ENCODE measurements around the gene COLEC12.

COLEC12 gene

DNA sequence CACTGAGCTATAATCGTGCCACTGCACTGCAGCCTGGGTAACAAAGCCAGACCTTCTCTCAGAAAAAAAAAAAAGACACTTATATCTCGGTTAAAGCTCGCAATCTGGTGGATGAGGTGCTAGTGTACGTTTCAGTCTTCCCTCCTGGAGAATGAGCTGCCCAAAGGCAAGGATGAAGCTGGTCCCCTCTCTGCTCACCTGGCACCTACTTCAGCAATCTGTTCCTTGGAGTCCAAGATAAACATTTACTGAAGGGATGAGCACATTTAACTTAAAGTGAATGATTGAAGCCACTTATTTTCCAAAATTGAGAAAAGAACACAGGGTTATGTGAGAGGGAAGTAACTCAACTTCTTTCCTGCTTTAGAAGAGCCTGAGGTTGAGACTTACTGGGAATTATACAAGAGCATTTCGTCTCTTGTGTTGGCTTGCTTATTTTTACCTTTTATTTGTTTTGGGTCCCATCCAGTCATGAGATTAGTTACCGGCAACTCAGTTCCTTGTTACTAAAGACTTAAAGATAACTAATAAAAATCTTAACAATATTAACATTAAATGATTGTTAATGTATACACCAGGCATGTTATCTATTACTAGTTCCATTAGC is 33.6 kb upstream of the COLEC12 start:
- no peak for TF ChIP-seq TOX (CRISPR knock-in tag; IDR thresholded peaks at IDR 0.05; ENCODE audit: borderline replicate concordance)
- no peak for TF ChIP-seq ZNF565 (CRISPR knock-in tag; conservative IDR thresholded peaks at IDR 0.05; ENCODE audit: low read depth)
- TF ChIP-seq, protein P1, sequence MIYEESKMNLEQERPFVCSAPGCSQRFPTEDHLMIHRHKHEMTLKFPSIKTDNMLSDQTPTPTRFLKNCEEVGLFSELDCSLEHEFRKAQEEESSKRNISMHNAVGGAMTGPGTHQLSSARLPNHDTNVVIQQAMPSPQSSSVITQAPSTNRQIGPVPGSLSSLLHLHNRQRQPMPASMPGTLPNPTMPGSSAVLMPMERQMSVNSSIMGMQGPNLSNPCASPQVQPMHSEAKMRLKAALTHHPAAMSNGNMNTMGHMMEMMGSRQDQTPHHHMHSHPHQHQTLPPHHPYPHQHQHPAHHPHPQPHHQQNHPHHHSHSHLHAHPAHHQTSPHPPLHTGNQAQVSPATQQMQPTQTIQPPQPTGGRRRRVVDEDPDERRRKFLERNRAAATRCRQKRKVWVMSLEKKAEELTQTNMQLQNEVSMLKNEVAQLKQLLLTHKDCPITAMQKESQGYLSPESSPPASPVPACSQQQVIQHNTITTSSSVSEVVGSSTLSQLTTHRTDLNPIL (CRISPR knock-in tag; IDR thresholded peaks at IDR 0.05; ENCODE audit: low read depth): no peak
- no peak for ATAC-seq

DNA sequence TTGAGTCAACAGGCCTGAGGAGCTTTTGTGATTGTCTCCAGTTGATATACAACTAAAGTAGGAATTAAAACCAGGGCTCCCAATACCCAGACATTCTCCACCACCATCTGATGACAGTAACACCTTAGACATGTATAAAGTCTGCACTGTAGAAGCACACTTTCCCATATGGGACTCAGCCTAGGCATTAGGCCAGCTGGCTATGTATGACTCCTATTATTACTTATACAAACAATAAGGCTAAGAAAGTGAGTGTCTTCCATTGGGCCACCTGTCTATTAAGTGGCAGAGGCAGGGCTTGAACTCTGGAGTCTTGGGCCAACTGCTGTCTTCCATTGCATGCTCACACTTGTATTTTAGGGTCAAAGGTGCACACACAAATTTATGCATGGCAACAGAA is 32.1 kb upstream of the COLEC12 start:
- TF ChIP-seq ARNTL (CRISPR knock-in tag; IDR thresholded peaks at IDR 0.05; ENCODE audit: borderline replicate concordance, low read depth): no peak
- TF ChIP-seq OSR1 (CRISPR knock-in tag; IDR thresholded peaks at IDR 0.05): no peak
- no peak for TF ChIP-seq ZFP30 (CRISPR knock-in tag; IDR thresholded peaks at IDR 0.05)
- no peak for ATAC-seq

DNA sequence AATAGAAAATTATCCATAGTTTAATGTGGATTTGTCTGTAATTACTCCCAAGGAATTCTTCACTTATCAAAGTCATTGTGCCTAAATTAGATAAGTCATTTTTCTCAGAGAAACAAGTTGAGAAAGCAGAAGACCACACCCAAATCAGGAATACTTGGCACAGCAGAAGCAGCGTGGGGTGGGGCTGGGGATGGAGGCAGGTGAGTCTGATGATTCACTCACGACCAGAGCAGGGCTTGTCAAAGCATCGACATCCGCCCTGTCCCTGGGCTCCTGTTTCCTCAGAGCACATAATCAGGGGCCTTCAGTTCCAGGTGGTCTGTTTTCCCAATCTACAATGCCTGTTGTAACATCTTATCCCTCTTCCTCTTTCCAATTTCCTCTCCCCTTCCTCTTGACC is 31.5 kb upstream of the COLEC12 start:
- no peak for TF ChIP-seq ESRRG (CRISPR knock-in tag; IDR thresholded peaks at IDR 0.05)
- TF ChIP-seq, protein P1 (CRISPR knock-in tag; IDR thresholded peaks at IDR 0.05; ENCODE audit: low read depth): no peak
- no peak for TF ChIP-seq ZC3H10 (CRISPR knock-in tag; IDR thresholded peaks at IDR 0.05)
- TF ChIP-seq GLIS3 (CRISPR knock-in tag; IDR thresholded peaks at IDR 0.05): no peak
- TF ChIP-seq ZNF70 (CRISPR knock-in tag; IDR thresholded peaks at IDR 0.05): no peak
- TF ChIP-seq CSDC2 (CRISPR knock-in tag; IDR thresholded peaks at IDR 0.05): no peak
- TF ChIP-seq RARB (CRISPR knock-in tag; IDR thresholded peaks at IDR 0.05): no peak
- TF ChIP-seq, protein P2, sequence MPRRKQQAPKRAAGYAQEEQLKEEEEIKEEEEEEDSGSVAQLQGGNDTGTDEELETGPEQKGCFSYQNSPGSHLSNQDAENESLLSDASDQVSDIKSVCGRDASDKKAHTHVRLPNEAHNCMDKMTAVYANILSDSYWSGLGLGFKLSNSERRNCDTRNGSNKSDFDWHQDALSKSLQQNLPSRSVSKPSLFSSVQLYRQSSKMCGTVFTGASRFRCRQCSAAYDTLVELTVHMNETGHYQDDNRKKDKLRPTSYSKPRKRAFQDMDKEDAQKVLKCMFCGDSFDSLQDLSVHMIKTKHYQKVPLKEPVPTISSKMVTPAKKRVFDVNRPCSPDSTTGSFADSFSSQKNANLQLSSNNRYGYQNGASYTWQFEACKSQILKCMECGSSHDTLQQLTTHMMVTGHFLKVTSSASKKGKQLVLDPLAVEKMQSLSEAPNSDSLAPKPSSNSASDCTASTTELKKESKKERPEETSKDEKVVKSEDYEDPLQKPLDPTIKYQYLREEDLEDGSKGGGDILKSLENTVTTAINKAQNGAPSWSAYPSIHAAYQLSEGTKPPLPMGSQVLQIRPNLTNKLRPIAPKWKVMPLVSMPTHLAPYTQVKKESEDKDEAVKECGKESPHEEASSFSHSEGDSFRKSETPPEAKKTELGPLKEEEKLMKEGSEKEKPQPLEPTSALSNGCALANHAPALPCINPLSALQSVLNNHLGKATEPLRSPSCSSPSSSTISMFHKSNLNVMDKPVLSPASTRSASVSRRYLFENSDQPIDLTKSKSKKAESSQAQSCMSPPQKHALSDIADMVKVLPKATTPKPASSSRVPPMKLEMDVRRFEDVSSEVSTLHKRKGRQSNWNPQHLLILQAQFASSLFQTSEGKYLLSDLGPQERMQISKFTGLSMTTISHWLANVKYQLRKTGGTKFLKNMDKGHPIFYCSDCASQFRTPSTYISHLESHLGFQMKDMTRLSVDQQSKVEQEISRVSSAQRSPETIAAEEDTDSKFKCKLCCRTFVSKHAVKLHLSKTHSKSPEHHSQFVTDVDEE (CRISPR knock-in tag; IDR thresholded peaks at IDR 0.05): no peak
- no peak for TF ChIP-seq PPARA (CRISPR knock-in tag; IDR thresholded peaks at IDR 0.05; ENCODE audit: borderline replicate concordance)
- TF ChIP-seq, protein P3, sequence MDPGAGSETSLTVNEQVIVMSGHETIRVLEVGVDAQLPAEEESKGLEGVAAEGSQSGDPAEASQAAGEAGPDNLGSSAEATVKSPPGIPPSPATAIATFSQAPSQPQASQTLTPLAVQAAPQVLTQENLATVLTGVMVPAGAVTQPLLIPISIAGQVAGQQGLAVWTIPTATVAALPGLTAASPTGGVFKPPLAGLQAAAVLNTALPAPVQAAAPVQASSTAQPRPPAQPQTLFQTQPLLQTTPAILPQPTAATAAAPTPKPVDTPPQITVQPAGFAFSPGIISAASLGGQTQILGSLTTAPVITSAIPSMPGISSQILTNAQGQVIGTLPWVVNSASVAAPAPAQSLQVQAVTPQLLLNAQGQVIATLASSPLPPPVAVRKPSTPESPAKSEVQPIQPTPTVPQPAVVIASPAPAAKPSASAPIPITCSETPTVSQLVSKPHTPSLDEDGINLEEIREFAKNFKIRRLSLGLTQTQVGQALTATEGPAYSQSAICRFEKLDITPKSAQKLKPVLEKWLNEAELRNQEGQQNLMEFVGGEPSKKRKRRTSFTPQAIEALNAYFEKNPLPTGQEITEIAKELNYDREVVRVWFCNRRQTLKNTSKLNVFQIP (CRISPR knock-in tag; IDR thresholded peaks at IDR 0.05; ENCODE audit: borderline replicate concordance, low read depth): no peak
- TF ChIP-seq ISL1 (CRISPR knock-in tag; IDR thresholded peaks at IDR 0.05): no peak
- no peak for TF ChIP-seq OSR1 (CRISPR knock-in tag; IDR thresholded peaks at IDR 0.05)
- TF ChIP-seq ZFP3 (CRISPR knock-in tag; IDR thresholded peaks at IDR 0.05): no peak
- no peak for TF ChIP-seq ZNF8 (CRISPR knock-in tag; IDR thresholded peaks at IDR 0.05)
- no peak for ATAC-seq

DNA sequence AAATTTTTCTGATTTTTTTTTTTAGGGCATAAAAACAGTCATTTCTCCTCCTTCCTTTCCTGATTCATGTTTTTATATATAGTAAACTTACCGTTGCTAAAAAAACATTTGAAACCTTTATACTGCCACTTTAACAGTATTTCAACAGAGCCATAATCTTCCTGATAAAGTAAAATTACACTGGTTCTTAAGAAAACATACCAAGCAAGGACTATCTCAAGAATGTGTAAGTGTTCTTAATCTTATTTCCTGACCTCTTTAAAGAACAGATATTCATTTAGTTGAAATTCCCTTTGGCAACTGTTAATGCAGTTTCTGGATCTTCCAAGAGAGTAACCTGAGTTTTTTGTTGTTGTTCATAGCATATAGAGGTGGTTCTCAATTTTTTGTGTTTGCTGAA is 26.6 kb upstream of the COLEC12 start:
- ATAC-seq: no peak
- TF ChIP-seq TCF4 (CRISPR knock-in tag; IDR thresholded peaks at IDR 0.05; ENCODE audit: borderline replicate concordance) (no peak), ISL1 (CRISPR knock-in tag; IDR thresholded peaks at IDR 0.05) (no peak), ZC3H10 (CRISPR knock-in tag; IDR thresholded peaks at IDR 0.05) (no peak), RARB (CRISPR knock-in tag; IDR thresholded peaks at IDR 0.05) (no peak), TOX (CRISPR knock-in tag; IDR thresholded peaks at IDR 0.05; ENCODE audit: borderline replicate concordance) (no peak), GLIS3 (CRISPR knock-in tag; IDR thresholded peaks at IDR 0.05) (no peak), ESRRG (CRISPR knock-in tag; IDR thresholded peaks at IDR 0.05) (no peak), CSDC2 (CRISPR knock-in tag; IDR thresholded peaks at IDR 0.05) (no peak), ZFP30 (CRISPR knock-in tag; IDR thresholded peaks at IDR 0.05) (no peak), ZNF565 (CRISPR knock-in tag; conservative IDR thresholded peaks at IDR 0.05; ENCODE audit: low read depth) (no peak)
- TF ChIP-seq, protein P3 (CRISPR knock-in tag; IDR thresholded peaks at IDR 0.05; ENCODE audit: borderline replicate concordance, low read depth): no peak
- TF ChIP-seq, protein P4, sequence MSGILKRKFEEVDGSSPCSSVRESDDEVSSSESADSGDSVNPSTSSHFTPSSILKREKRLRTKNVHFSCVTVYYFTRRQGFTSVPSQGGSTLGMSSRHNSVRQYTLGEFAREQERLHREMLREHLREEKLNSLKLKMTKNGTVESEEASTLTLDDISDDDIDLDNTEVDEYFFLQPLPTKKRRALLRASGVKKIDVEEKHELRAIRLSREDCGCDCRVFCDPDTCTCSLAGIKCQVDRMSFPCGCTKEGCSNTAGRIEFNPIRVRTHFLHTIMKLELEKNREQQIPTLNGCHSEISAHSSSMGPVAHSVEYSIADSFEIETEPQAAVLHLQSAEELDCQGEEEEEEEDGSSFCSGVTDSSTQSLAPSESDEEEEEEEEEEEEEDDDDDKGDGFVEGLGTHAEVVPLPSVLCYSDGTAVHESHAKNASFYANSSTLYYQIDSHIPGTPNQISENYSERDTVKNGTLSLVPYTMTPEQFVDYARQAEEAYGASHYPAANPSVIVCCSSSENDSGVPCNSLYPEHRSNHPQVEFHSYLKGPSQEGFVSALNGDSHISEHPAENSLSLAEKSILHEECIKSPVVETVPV (CRISPR knock-in tag; IDR thresholded peaks at IDR 0.05): no peak
- TF ChIP-seq, protein P1 (CRISPR knock-in tag; IDR thresholded peaks at IDR 0.05; ENCODE audit: low read depth): no peak
- TF ChIP-seq, protein P2 (CRISPR knock-in tag; IDR thresholded peaks at IDR 0.05): no peak

All from SK-N-SH treated with all-trans-retinoic acid at 6 μM for 48 hours (cell line).